GM23338 (cell line): ENCODE measurements around the gene AKAP17A. TPM values are rescaled to one million over a fixed set of nuclear protein-coding genes. Genes with fewer than 3 reads are reported as not detected.
"Not testable (repeated sequence)": the region's sequence is repeated elsewhere in the genome, so short reads cannot be mapped to it uniquely, and the experiment has no call there.

ENCODE experiments used
- ATAC-seq: fragments of 200-7000 bp; cut with Tn5 transposase; 3 replicates; pipeline ENCODE4 v1.9.1; 2020
- DNase-seq: peaks from one replicate; pipeline ENCODE4 v3.0.0-alpha.2; 2015; ENCODE audit warnings: low spot score
- H2AFZ ChIP-seq: fragments of 200-600 bp; sonication (generic); 2 replicates; pipeline ENCODE4 v1.8.0; 2016; ENCODE audit warnings: antibody characterized with exemption, mild to moderate bottlenecking, moderate library complexity
- H3F3A ChIP-seq: fragments of 200-600 bp; sonication (generic); replicated peaks from 2 replicates; pipeline ENCODE4 v1.8.0; 2017; ENCODE audit warnings: antibody characterized with exemption, mixed run types, low read depth
- H3K27ac ChIP-seq: fragments of 200-600 bp; sonication (generic); 2 replicates; pipeline ENCODE4 v1.6.1; 2016; ENCODE audit warnings: low read depth
- H3K27me3 ChIP-seq: fragments of 200-600 bp; sonication (generic); 2 replicates; pipeline ENCODE4 v1.8.0; 2016; ENCODE audit warnings: mild to moderate bottlenecking, mixed run types, moderate library complexity; ENCODE audit not compliant: insufficient read depth
- H3K36me3 ChIP-seq: fragments of 200-600 bp; sonication (generic); 2 replicates; pipeline ENCODE4 v1.8.0; 2016; ENCODE audit warnings: mild to moderate bottlenecking; ENCODE audit not compliant: insufficient read depth
- H3K4me1 ChIP-seq: fragments of 200-600 bp; sonication (generic); 2 replicates; pipeline ENCODE4 v1.8.0; 2016; ENCODE audit warnings: mild to moderate bottlenecking, moderate library complexity; ENCODE audit not compliant: insufficient read depth
- H3K4me2 ChIP-seq: fragments of 200-600 bp; sonication (generic); 2 replicates; pipeline ENCODE4 v1.7.1; 2017; ENCODE audit warnings: mixed run types
- H3K4me3 ChIP-seq: fragments of 200-600 bp; sonication (generic); 2 replicates; pipeline ENCODE4 v1.6.1; 2016; ENCODE audit warnings: mixed run types
- H3K79me2 ChIP-seq: fragments of 200-600 bp; sonication (generic); replicated peaks from 2 replicates; pipeline ENCODE4 v1.8.0; 2017; ENCODE audit warnings: mild to moderate bottlenecking; ENCODE audit not compliant: insufficient read depth
- H3K9me2 ChIP-seq: fragments of 200-600 bp; sonication (generic); 2 replicates; pipeline ENCODE4 v1.8.0; 2017; ENCODE audit not compliant: insufficient read depth
- H4K20me1 ChIP-seq: fragments of 200-600 bp; sonication (generic); replicated peaks from 2 replicates; pipeline ENCODE4 v1.8.0; 2017; ENCODE audit warnings: mild to moderate bottlenecking; ENCODE audit not compliant: insufficient read depth
- H3K27ac Mint-ChIP-seq: 2 replicates; pipeline ENCODE4 v1.8.0; 2020; ENCODE audit warnings: inconsistent platforms, mild to moderate bottlenecking, moderate library complexity, mixed read lengths
- H3K27me3 Mint-ChIP-seq: 3 replicates; pipeline ENCODE4 v1.8.0; 2022; ENCODE audit warnings: low read depth, mild to moderate bottlenecking, moderate library complexity, mixed read lengths, inconsistent platforms; ENCODE audit not compliant: insufficient read depth, poor library complexity
- H3K36me3 Mint-ChIP-seq: 3 replicates; pipeline ENCODE4 v1.8.0; 2021; ENCODE audit warnings: low read depth, mild to moderate bottlenecking, inconsistent platforms, moderate library complexity, mixed read lengths
- H3K4me1 Mint-ChIP-seq: 3 replicates; pipeline ENCODE4 v1.8.0; 2020; ENCODE audit warnings: mild to moderate bottlenecking, inconsistent platforms, mixed read lengths
- H3K4me3 Mint-ChIP-seq: 3 replicates; pipeline ENCODE4 v1.8.0; 2021; ENCODE audit warnings: moderate library complexity, mild to moderate bottlenecking, inconsistent platforms, mixed read lengths
- H3K9me3 Mint-ChIP-seq: 3 replicates; pipeline ENCODE4 v1.8.0; 2020; ENCODE audit warnings: moderate library complexity, mild to moderate bottlenecking, inconsistent platforms, mixed read lengths
- EZH2phosphoT487 ChIP-seq: fragments of 200-600 bp; sonication (generic); IDR thresholded peaks from one replicate; pipeline ENCODE4 v1.8.1; 2018; ENCODE audit warnings: antibody characterized with exemption; ENCODE audit not compliant: unreplicated experiment
- ZNF114 ChIP-seq: fragments of 250-450 bp; sonication (Bioruptor Pico); IDR thresholded peaks from 2 replicates; pipeline ENCODE4 v1.5.0; 2020; ENCODE audit warnings: mild to moderate bottlenecking, moderate library complexity
- polyA plus RNA-seq: library from polyadenylated mRNA; unstranded; fragments of >200 nt; fragmentation: Nextera tagmentation; extraction: Ambion mirVana; gene quantifications from 2 replicates; pipeline ENCODE4 v1.2.1, GENCODE V29; 2016
- total RNA-seq: library from RNA; depleted of rRNA; stranded (reverse); fragments of >200 nt; shearing (Covaris generic); gene quantifications from 2 replicates; pipeline ENCODE4 v1.2.3, GENCODE V29; 2014
- TF ChIP-seq, protein P1 (sequence below): fragments of 250-450 bp; sonication (Bioruptor Pico); IDR thresholded peaks from 2 replicates; pipeline ENCODE4 v1.5.0; 2020; ENCODE audit warnings: mild to moderate bottlenecking, moderate library complexity
- TF ChIP-seq, protein P2 (sequence below): IDR thresholded peaks from 2 replicates; pipeline ENCODE4 v1.6.1; 2016; ENCODE audit warnings: antibody characterized with exemption

AKAP17A gene
- total and polyA plus RNA-seq, 2 experiments from 2014 or later = 27.6 to 64.3 TPM

DNA sequence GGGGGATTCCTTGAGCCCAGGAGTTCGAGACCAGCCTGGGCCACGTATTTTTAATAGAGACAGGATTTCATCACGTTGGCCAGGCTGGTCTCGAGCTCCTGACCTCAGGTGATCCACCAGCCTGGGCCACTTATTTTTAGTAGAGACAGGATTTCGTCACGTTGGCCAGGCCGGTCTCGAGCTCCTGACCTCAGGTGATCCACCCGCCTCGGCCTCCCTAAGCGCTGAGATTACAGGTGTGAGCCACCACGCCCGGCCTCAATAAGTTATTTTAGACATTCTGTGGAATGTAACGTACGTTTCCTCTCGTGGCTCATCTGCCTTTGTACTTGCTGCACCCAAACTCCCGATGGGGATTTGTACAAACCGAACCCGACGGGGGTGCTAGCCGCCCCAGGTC, 32.3 kb downstream of the AKAP17A start (continued):
- TF ChIP-seq, protein P1, sequence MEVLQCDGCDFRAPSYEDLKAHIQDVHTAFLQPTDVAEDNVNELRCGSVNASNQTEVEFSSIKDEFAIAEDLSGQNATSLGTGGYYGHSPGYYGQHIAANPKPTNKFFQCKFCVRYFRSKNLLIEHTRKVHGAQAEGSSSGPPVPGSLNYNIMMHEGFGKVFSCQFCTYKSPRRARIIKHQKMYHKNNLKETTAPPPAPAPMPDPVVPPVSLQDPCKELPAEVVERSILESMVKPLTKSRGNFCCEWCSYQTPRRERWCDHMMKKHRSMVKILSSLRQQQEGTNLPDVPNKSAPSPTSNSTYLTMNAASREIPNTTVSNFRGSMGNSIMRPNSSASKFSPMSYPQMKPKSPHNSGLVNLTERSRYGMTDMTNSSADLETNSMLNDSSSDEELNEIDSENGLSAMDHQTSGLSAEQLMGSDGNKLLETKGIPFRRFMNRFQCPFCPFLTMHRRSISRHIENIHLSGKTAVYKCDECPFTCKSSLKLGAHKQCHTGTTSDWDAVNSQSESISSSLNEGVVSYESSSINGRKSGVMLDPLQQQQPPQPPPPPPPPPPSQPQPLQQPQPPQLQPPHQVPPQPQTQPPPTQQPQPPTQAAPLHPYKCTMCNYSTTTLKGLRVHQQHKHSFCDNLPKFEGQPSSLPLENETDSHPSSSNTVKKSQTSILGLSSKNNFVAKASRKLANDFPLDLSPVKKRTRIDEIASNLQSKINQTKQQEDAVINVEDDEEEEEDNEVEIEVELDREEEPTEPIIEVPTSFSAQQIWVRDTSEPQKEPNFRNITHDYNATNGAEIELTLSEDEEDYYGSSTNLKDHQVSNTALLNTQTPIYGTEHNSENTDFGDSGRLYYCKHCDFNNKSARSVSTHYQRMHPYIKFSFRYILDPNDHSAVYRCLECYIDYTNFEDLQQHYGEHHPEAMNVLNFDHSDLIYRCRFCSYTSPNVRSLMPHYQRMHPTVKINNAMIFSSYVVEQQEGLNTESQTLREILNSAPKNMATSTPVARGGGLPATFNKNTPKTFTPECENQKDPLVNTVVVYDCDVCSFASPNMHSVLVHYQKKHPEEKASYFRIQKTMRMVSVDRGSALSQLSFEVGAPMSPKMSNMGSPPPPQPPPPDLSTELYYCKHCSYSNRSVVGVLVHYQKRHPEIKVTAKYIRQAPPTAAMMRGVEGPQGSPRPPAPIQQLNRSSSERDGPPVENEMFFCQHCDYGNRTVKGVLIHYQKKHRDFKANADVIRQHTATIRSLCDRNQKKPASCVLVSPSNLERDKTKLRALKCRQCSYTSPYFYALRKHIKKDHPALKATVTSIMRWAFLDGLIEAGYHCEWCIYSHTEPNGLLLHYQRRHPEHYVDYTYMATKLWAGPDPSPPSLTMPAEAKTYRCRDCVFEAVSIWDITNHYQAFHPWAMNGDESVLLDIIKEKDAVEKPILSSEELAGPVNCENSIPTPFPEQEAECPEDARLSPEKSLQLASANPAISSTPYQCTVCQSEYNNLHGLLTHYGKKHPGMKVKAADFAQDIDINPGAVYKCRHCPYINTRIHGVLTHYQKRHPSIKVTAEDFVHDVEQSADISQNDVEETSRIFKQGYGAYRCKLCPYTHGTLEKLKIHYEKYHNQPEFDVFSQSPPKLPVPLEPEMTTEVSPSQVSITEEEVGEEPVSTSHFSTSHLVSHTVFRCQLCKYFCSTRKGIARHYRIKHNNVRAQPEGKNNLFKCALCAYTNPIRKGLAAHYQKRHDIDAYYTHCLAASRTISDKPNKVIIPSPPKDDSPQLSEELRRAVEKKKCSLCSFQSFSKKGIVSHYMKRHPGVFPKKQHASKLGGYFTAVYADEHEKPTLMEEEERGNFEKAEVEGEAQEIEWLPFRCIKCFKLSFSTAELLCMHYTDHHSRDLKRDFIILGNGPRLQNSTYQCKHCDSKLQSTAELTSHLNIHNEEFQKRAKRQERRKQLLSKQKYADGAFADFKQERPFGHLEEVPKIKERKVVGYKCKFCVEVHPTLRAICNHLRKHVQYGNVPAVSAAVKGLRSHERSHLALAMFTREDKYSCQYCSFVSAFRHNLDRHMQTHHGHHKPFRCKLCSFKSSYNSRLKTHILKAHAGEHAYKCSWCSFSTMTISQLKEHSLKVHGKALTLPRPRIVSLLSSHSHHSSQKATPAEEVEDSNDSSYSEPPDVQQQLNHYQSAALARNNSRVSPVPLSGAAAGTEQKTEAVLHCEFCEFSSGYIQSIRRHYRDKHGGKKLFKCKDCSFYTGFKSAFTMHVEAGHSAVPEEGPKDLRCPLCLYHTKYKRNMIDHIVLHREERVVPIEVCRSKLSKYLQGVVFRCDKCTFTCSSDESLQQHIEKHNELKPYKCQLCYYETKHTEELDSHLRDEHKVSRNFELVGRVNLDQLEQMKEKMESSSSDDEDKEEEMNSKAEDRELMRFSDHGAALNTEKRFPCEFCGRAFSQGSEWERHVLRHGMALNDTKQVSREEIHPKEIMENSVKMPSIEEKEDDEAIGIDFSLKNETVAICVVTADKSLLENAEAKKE (CRISPR knock-in tag) = no peak
- TF ChIP-seq, protein P2, sequence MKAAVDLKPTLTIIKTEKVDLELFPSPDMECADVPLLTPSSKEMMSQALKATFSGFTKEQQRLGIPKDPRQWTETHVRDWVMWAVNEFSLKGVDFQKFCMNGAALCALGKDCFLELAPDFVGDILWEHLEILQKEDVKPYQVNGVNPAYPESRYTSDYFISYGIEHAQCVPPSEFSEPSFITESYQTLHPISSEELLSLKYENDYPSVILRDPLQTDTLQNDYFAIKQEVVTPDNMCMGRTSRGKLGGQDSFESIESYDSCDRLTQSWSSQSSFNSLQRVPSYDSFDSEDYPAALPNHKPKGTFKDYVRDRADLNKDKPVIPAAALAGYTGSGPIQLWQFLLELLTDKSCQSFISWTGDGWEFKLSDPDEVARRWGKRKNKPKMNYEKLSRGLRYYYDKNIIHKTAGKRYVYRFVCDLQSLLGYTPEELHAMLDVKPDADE = no peak
- TF ChIP-seq EZH2phosphoT487 (no peak), ZNF114 (CRISPR knock-in tag) (no peak)

DNA sequence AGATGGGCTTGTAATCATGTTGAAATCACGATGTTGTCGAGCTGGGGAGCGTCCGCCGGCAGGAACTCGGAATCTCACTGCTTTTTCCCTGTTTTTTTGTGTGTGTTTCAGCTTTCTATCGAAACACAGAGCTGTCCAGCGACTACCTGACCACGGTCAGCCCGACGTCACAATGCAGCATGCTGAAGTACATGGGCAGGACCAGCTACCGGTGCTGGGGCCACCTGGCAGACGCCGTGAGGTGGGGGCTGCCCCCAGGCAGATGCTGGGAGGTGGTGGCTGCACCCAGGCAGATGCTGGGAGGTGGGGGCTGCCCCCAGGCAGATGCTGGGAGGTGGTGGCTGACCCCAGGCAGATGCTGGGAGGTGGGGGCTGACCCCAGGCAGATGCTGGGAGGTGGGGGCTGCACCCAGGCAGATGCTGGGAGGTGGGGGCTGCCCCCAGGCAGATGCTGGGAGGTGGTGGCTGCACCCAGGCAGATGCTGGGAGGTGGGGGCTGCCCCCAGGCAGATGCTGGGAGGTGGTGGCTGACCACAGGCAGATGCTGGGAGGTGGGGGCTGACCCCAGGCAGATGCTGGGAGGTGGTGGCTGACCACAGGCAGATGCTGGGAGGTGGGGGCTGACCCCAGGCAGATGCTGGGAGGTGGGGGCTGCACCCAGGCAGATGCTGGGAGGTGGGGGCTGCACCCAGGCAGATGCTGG, 32.9 kb downstream of the AKAP17A start:
- ATAC-seq = not testable (repeated sequence)

DNA sequence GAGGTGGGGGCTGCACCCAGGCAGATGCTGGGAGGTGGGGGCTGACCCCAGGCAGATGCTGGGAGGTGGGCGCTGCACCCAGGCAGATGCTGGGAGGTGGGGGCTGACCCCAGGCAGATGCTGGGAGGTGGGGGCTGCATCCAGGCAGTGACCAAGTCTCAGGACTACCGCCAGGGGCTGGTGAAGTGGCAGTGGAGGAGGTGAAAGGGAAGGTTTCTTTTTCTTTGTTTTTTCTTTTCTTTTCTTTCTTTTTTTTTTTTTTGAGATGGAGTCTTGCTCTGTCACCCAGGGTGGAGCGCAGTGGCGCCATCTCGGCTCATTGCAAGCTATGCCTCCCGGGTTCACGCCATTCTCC, 33.4 kb downstream of the AKAP17A start:
- H3K4me3 Mint-ChIP-seq, H3K9me2 ChIP-seq: not testable (repeated sequence)
- H3K9me3 Mint-ChIP-seq = peaks cover 24% of the 10 kb centered on the region

More for the DNA sequence above, 32.9 kb downstream of the AKAP17A start:
- H3F3A ChIP-seq, H3K27me3 ChIP-seq, H3K4me1 ChIP-seq, H3K36me3 Mint-ChIP-seq, H2AFZ ChIP-seq, H3K27ac Mint-ChIP-seq, H3K9me2 ChIP-seq, H3K27ac ChIP-seq, H3K79me2 ChIP-seq, H3K4me1 Mint-ChIP-seq, H3K36me3 ChIP-seq, H3K4me3 ChIP-seq, H3K27me3 Mint-ChIP-seq, H3K4me3 Mint-ChIP-seq, H3K4me2 ChIP-seq, DNase-seq, H4K20me1 ChIP-seq: not testable (repeated sequence)
- peaks cover 21% of the 10 kb centered on the region for H3K9me3 Mint-ChIP-seq

More for the DNA sequence above, 33.4 kb downstream of the AKAP17A start:
- H3K4me1 Mint-ChIP-seq, H3K27ac ChIP-seq, H3K4me3 ChIP-seq, H3K79me2 ChIP-seq, DNase-seq, H3F3A ChIP-seq, H3K36me3 Mint-ChIP-seq, H3K27me3 Mint-ChIP-seq, H3K27me3 ChIP-seq, H2AFZ ChIP-seq, H4K20me1 ChIP-seq, H3K27ac Mint-ChIP-seq, ATAC-seq, H3K4me2 ChIP-seq, H3K4me1 ChIP-seq, H3K36me3 ChIP-seq: not testable (repeated sequence)
